Activated B cell treated with CpG ODN at 0.5 μM for 24 hours (primary cell): ENCODE data around the gene TBXA2R. TPM values are rescaled to one million over a fixed set of nuclear protein-coding genes. Genes with fewer than 3 reads are reported as not detected.

Experiments used
- ATAC-seq: fragments of 200-7000 bp; cut with Tn5 transposase; one replicate; pipeline ENCODE4 v1.10.0; 2021; ENCODE audit warnings: low read depth, mild to moderate bottlenecking, moderate library complexity
- CTCF ChIA-PET: fragments of 350-600 bp; sonication (Branson Sonifier 250); formaldehyde crosslinking; loops from one replicate; lab custom pipeline; 2021; ENCODE audit warnings: antibody characterized with exemption; lab: Charles Lee
- POLR2A ChIA-PET: fragments of 350-600 bp; sonication (Branson Sonifier 250); formaldehyde crosslinking; loops from one replicate; lab custom pipeline; 2021; ENCODE audit warnings: antibody characterized with exemption; lab: Charles Lee
- DNase-seq: peaks from one replicate; pipeline ENCODE4 v3.0.0; 2022
- H3K27ac Mint-ChIP-seq: one replicate; pipeline ENCODE4 v1.8.0; 2020; ENCODE audit warnings: mixed read lengths
- H3K27me3 Mint-ChIP-seq: one replicate; pipeline ENCODE4 v1.8.0; 2021; ENCODE audit warnings: mixed read lengths
- H3K36me3 Mint-ChIP-seq: one replicate; pipeline ENCODE4 v1.8.0; 2021; ENCODE audit warnings: low read depth, mixed read lengths
- H3K4me1 Mint-ChIP-seq: one replicate; pipeline ENCODE4 v1.8.0; 2021; ENCODE audit warnings: mixed read lengths
- H3K4me3 Mint-ChIP-seq: one replicate; pipeline ENCODE4 v1.8.0; 2020; ENCODE audit warnings: mild to moderate bottlenecking, mixed read lengths
- H3K9me3 Mint-ChIP-seq: one replicate; pipeline ENCODE4 v1.8.0; 2020; ENCODE audit warnings: mixed read lengths
- intact Hi-C: fragments of 100-400 bp; cut with micrococcal nuclease; formaldehyde crosslinking; loops from one replicate; pipeline ENCODE4 v1.15.1; 2024
- total RNA-seq: library from RNA; stranded (reverse); gene quantifications from 2 replicates; pipeline ENCODE4 v1.2.3, GENCODE V29; 2022
- TF ChIP-seq, protein P1 (sequence below): fragments of 200-600 bp; IDR thresholded peaks from one replicate; pipeline ENCODE4 v1.8.0; 2022; ENCODE audit warnings: antibody characterized with exemption, mild to moderate bottlenecking

TBXA2R gene
- total RNA-seq, 1 donor from 2014 or later = 0.47 TPM

DNA sequence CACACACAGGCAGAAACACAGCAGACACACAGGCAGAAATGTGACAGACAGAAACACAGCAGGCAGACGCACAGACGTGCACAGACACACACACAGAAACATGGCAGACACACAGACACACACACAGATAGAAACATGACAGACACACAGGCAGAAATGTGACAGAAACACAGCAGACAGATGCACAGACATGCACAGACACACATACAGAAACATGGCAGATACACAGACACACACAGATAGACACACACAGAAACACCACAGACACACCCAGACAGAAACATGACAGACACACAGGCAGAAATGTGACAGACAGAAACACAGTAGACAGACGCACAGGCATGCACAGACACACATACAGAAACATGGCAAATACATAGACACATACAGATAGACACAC, 1.3 kb downstream of the TBXA2R start:
- Mint-ChIP-seq H3K4me3 (no peak overlapping the region), H3K27me3 (peaks cover 1% of the 10 kb centered on the region), H3K36me3 (peaks cover 3% of the 10 kb centered on the region), H3K4me1 (peaks cover 18% of the 10 kb centered on the region), H3K9me3 (no peaks in the 10 kb centered on the region), H3K27ac (no peak overlapping the region)
- TF ChIP-seq, protein P1, sequence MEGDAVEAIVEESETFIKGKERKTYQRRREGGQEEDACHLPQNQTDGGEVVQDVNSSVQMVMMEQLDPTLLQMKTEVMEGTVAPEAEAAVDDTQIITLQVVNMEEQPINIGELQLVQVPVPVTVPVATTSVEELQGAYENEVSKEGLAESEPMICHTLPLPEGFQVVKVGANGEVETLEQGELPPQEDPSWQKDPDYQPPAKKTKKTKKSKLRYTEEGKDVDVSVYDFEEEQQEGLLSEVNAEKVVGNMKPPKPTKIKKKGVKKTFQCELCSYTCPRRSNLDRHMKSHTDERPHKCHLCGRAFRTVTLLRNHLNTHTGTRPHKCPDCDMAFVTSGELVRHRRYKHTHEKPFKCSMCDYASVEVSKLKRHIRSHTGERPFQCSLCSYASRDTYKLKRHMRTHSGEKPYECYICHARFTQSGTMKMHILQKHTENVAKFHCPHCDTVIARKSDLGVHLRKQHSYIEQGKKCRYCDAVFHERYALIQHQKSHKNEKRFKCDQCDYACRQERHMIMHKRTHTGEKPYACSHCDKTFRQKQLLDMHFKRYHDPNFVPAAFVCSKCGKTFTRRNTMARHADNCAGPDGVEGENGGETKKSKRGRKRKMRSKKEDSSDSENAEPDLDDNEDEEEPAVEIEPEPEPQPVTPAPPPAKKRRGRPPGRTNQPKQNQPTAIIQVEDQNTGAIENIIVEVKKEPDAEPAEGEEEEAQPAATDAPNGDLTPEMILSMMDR = no peak
- ATAC-seq = no peak
- intact Hi-C loops = loop anchor here (5.0 kb wide), 1 partner anchor 48 kb away; the partner anchor contains the start of gene MFSD12
- POLR2A ChIA-PET = interaction anchor here (0.7 to 1.3 kb wide), 3 partner anchors 15 to 83 kb away, joined by 3 read pairs; partner anchors contain the start of gene MFSD12
- CTCF ChIA-PET = interaction anchor here (1.2 kb wide), 1 partner anchor 60 kb away, joined by 3 read pairs; no protein-coding TSS in a partner anchor
- no peak for DNase-seq

DNA sequence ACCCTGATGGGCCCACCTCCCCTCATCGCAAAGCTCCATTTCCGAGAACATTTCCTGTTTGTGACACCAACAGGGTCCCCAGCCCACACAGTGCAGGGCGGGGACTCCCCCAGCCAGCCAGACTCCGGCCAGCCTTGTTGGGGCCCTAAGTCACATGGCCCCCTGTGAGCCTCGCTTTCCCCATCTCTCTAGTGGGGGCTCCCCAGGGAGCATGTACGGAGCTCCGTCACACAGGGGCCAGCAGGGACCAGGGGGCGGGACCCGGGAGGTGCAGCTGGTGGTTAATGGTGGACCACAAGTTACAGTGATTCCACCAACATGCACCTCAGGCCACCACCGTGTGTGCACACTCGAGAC, 1.7 kb downstream of the TBXA2R start:
- intact Hi-C loops = loop anchor here (5.0 kb wide), 1 partner anchor 48 kb away; the partner anchor contains the start of gene MFSD12
- H3K27me3 Mint-ChIP-seq = peaks cover 1% of the 10 kb centered on the region
- no peaks in the 10 kb centered on the region for H3K9me3 Mint-ChIP-seq
- CTCF ChIA-PET = interaction anchor here (1.2 kb wide), 1 partner anchor 60 kb away, joined by 3 read pairs; no protein-coding TSS in a partner anchor
- H3K27ac Mint-ChIP-seq = no peak overlapping the region
- peaks cover 3% of the 10 kb centered on the region for H3K36me3 Mint-ChIP-seq
- peaks cover 18% of the 10 kb centered on the region for H3K4me1 Mint-ChIP-seq
- no peak overlapping the region for H3K4me3 Mint-ChIP-seq
- TF ChIP-seq, protein P1 = no peak
- DNase-seq = peak; percentile 33
- POLR2A ChIA-PET = interaction anchor here (0.7 to 1.3 kb wide), 3 partner anchors 15 to 83 kb away, joined by 3 read pairs; partner anchors contain the start of gene MFSD12
- ATAC-seq = peak; percentile 64

DNA sequence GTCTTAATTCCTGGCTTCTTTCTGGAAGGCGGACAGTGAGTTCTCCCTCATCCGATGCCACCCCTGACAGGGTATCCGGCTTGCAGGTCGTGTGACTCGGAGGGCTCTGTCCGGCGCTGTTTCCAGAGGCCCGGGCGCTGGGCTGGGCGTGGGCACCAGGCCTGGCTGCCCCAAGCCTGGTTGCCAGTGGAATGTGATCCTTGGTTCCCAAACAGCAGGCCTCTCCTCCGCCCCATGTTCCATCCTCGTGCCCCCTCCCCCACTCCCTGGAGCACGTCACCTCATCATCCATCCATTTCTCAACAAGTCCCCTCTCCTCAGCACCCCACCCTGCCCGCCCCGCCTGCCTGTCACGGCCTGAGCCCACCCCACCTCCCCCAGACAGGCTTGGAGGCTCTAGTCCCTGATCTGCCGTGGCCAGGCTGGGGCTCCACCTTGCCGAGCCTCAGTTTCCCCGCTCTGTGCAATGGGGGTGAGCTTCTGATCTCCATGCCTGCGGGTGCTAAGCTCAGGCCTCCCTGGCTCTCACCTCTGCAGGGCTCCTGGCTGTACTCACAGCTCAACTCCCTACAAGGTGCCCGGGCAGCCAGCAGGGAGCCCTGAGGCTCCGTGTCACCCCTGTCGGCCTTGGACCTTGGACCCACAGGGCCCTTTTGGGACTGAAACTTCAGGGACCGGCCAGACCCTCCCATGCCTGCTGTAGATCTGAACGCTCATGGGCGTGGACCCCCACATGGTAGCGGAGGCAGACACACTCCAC, 2.3 kb downstream of the TBXA2R start:
- no peak for DNase-seq
- POLR2A ChIA-PET = interaction anchor here (0.7 to 1.3 kb wide), 3 partner anchors 14 to 84 kb away, joined by 3 read pairs; partner anchors contain the start of gene MFSD12

DNA sequence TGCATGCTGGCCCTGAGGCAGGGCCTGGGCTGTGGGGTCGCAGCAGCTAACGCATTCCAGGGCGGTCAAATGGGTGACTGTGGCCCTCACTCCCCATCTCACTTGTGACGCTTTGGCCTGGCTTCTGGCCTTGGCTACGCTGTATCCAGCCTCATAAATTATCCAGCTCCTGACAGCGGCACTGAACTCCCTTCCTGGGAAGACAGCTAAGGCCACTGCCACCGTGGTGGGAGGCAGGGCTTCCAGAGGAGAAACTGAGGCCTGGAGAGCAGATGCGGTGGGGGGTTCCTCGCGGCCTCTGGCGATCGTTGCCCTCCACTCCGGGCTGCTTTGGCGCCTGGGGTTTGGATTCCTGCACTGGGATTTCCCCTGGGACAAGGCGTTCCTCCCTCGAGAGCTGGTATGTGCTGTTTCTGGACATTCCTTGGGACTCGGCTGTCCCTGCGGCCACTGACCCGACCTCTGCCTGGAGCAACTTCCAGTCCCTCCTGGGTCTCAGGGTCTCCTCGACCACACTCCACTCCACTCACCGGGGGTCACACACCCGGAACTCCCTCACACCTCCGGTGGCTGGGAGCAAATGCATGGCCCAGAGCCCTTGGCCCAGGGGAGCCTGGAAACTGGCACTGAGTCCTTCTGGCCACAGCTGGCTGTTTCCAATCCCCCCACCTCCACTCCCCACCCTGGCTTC, 3.4 kb downstream of the TBXA2R start:
- no peak overlapping the region for H3K4me3 Mint-ChIP-seq
- TF ChIP-seq, protein P1 = no peak
- no peaks in the 10 kb centered on the region for H3K9me3 Mint-ChIP-seq
- H3K27me3 Mint-ChIP-seq = peaks cover 1% of the 10 kb centered on the region
- H3K27ac Mint-ChIP-seq = no peak overlapping the region
- no peak for ATAC-seq
- H3K4me1 Mint-ChIP-seq = peaks cover 16% of the 10 kb centered on the region
- ChIA-PET POLR2A (interaction anchor here (0.5 to 0.7 kb wide), 2 partner anchors 177 to 1509 kb away, joined by 3 to 12 read pairs; no protein-coding TSS in a partner anchor), CTCF (no interaction called here)
- intact Hi-C loops = no loop called here
- no peak for DNase-seq
- H3K36me3 Mint-ChIP-seq = no peaks in the 10 kb centered on the region

More for the DNA sequence above, 2.3 kb downstream of the TBXA2R start:
- no peaks in the 10 kb centered on the region for H3K9me3 Mint-ChIP-seq
- peaks cover 18% of the 10 kb centered on the region for H3K4me1 Mint-ChIP-seq
- CTCF ChIA-PET = interaction anchor here (1.2 kb wide), 1 partner anchor 59 kb away, joined by 3 read pairs; no protein-coding TSS in a partner anchor
- H3K27ac Mint-ChIP-seq = no peak overlapping the region
- H3K36me3 Mint-ChIP-seq = no peaks in the 10 kb centered on the region
- no peak overlapping the region for H3K4me3 Mint-ChIP-seq
- peaks cover 1% of the 10 kb centered on the region for H3K27me3 Mint-ChIP-seq
- intact Hi-C loops = no loop called here
- ATAC-seq = no peak
- TF ChIP-seq, protein P1 = no peak

DNA sequence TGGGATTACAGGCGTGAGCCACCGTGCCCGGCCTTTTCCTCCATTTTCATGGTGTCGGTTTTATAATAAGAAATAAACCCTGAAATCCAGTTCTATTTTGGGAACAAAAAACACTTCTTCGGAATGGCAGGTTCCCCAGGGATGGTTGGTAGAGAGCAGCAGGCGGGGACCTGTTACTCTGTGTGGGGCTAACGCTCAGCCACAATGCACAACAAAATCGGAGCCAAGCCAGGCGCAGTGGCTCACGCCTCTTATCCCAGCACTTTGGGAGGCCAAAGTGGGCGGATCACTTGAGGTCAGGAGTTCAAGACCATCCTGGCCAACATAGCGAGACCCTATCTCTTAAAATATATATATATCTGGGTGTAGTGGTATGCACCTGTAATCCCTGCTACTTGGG, 5.7 kb downstream of the TBXA2R start:
- H3K4me1 Mint-ChIP-seq = peaks cover 3% of the 10 kb centered on the region
- TF ChIP-seq, protein P1 = no peak
- no peak overlapping the region for H3K27ac Mint-ChIP-seq
- ChIA-PET CTCF (no interaction called here), POLR2A (no interaction called here)
- H3K36me3 Mint-ChIP-seq = no peaks in the 10 kb centered on the region
- intact Hi-C loops = no loop called here
- no peak for ATAC-seq
- H3K9me3 Mint-ChIP-seq = no peaks in the 10 kb centered on the region
- DNase-seq = no peak
- no peaks in the 10 kb centered on the region for H3K27me3 Mint-ChIP-seq
- no peak overlapping the region for H3K4me3 Mint-ChIP-seq
